Gastrocnemius medialis (tissue), 4 donors: ENCODE results near the gene CTBP1. TPM values are rescaled to one million over a fixed set of nuclear protein-coding genes. Genes with fewer than 3 reads are reported as not detected.

ENCODE experiments used
- ATAC-seq, 2 donors: fragments of 150-250 bp; one replicate each; pipeline ENCODE4 v1.9.1; 2016
- DNase-seq, 2 donors: peaks; one replicate each; pipeline ENCODE4 v3.0.0-alpha.2; 2019
- H3K27ac ChIP-seq, 4 donors: fragments of 200-600 bp; sonication (generic); 1 replicate in 1 of 4; 2 replicates in 3 of 4; pipeline ENCODE4 v1.5.1; 2016 to 2018; ENCODE audit warnings: mild to moderate bottlenecking in 2 of 4, moderate library complexity in 1 of 4
- H3K27me3 ChIP-seq, 3 donors: fragments of 200-600 bp; sonication (generic) in 2 of 3; 1 replicate in 1 of 3; 2 replicates in 2 of 3; pipeline versions ENCODE4 v1.5.1 to v1.6.0; 2016 to 2019; ENCODE audit warnings: mild to moderate bottlenecking in 1 of 3, moderate library complexity in 1 of 3
- H3K36me3 ChIP-seq, 2 donors: fragments of 200-600 bp; sonication (generic) in 1 of 2; one replicate each; pipeline ENCODE4 v1.5.1; 2017 to 2018
- H3K4me1 ChIP-seq, 2 donors: fragments of 200-600 bp; sonication (generic) in 1 of 2; one replicate each; pipeline ENCODE4 v1.5.1; 2016 to 2017; ENCODE audit warnings: mild to moderate bottlenecking in 2 of 2
- H3K4me3 ChIP-seq, 4 donors: fragments of 200-600 bp; sonication (generic) in 3 of 4; 1 replicate in 1 of 4; 2 replicates in 3 of 4; pipeline ENCODE4 v1.5.1; 2016 to 2019; ENCODE audit warnings: mild to moderate bottlenecking in 2 of 4
- H3K9me3 ChIP-seq, 3 donors: fragments of 200-600 bp; sonication (generic) in 2 of 3; 1 replicate in 1 of 3; 2 replicates in 2 of 3; pipeline ENCODE4 v1.5.1; 2016 to 2019
- POLR2A ChIP-seq, 2 donors: fragments of 450-650 bp; IDR thresholded peaks; one replicate each; pipeline ENCODE4 v1.6.1; 2017; ENCODE audit warnings: antibody characterized with exemption in 2 of 2, mild to moderate bottlenecking in 2 of 2, moderate library complexity in 2 of 2
- in situ Hi-C, 4 donors: fragments of 200-750 bp; cut with MboI; loops; one replicate each; pipeline versions ENCODE4 v1.15.0 to v1.8.0; 2017; ENCODE audit warnings: low sequenced_read_pairs in 4 of 4
- intact Hi-C: fragments of 100-400 bp; cut with DNase I; formaldehyde crosslinking; loops from one replicate; pipeline ENCODE4 v1.15.1; 2023; ENCODE audit warnings: low total_unique reads
- total RNA-seq, 4 donors: library from RNA; depleted of rRNA; stranded (reverse); fragments of >200 nt; gene quantifications; one replicate each; pipeline versions ENCODE4 v1.1.0 to v1.2.3, GENCODE V29; 2016
- TF ChIP-seq, protein P1 (sequence below), 5 experiments: fragments of 450-650 bp in 3 of 5; fragments of 200-600 bp in 2 of 5; sonication (generic) in 2 of 5; IDR thresholded peaks in 4 of 5; conservative IDR thresholded peaks in 1 of 5; 1 replicate in 4 of 5; 2 replicates in 1 of 5; pipeline ENCODE4 v1.5.1; 2016 to 2019; ENCODE audit warnings: antibody characterized with exemption in 5 of 5, mild to moderate bottlenecking in 3 of 5, moderate library complexity in 3 of 5

Gene CTBP1
- total RNA-seq, 4 donors from 2014 or later = 126 to 224 (median 169) TPM

DNA sequence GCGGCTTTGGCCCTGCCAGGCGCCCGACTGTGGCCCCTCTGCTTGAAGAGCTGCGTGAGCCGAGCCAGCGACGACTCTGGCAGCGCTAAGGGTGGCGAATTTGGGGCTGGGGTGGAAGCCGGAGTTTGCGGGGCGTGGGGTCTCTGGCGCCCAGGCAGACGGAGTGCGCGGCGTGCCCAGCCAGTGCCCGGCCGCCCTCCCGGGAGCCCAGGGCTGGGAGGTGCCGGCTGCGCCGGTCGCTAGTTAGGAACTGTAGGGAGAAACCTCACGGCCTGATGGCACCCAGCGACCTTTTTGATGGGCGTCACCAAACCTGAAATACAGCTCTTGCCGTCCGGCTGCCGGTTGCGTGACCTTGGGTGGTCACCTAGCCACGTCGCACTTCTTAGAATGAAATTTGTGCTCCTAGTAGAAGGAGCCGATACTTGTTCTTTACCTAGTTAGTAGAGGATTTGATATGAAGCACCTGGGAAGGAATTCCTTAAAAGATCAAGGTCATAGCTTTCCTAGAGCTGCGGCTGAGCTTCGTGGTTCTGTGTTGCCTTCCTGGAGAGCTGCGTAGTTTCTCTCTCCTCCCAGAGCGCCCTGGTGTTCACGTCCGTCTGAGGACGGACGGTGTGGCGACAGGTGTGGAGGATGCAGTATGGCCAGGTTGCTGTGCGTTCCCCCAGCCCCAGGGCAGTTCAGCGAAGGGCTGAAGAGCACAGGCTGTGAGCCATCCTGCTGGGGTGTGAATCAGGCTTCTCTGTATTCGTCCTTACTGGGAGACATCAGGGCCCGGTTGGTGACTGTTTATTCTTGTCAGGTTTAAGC, 41.4 kb upstream of the CTBP1 start:
- in situ Hi-C loops (loop anchor here in 1 of 4 donors (5.0 kb wide), 1 partner anchor 38 kb away; no protein-coding TSS in a partner anchor), intact Hi-C loops (no loop called here)
- ATAC-seq (peak; percentile 45 to 61), DNase-seq (peak in 1 of 2 donors; percentile 34)
- Histone ChIP-seq H3K27ac (peak overlapping the region; percentile 84 to 93 (median 88)), H3K27me3 (no peaks in the 10 kb centered on the region), H3K4me1 (peaks cover 47 to 50% of the 10 kb centered on the region in 2 donors), H3K9me3 (no peaks in the 10 kb centered on the region), H3K36me3 (no peaks in the 10 kb centered on the region), H3K4me3 (peak overlapping the region; percentile 78 to 89 (median 84))
- TF ChIP-seq, protein P1, sequence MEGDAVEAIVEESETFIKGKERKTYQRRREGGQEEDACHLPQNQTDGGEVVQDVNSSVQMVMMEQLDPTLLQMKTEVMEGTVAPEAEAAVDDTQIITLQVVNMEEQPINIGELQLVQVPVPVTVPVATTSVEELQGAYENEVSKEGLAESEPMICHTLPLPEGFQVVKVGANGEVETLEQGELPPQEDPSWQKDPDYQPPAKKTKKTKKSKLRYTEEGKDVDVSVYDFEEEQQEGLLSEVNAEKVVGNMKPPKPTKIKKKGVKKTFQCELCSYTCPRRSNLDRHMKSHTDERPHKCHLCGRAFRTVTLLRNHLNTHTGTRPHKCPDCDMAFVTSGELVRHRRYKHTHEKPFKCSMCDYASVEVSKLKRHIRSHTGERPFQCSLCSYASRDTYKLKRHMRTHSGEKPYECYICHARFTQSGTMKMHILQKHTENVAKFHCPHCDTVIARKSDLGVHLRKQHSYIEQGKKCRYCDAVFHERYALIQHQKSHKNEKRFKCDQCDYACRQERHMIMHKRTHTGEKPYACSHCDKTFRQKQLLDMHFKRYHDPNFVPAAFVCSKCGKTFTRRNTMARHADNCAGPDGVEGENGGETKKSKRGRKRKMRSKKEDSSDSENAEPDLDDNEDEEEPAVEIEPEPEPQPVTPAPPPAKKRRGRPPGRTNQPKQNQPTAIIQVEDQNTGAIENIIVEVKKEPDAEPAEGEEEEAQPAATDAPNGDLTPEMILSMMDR (IDR thresholded peaks at IDR 0.05 in 4 of 5, conservative IDR thresholded peaks at IDR 0.05 in 1 of 5) = no peak
- no peak for TF ChIP-seq POLR2A (IDR thresholded peaks at IDR 0.05)

DNA sequence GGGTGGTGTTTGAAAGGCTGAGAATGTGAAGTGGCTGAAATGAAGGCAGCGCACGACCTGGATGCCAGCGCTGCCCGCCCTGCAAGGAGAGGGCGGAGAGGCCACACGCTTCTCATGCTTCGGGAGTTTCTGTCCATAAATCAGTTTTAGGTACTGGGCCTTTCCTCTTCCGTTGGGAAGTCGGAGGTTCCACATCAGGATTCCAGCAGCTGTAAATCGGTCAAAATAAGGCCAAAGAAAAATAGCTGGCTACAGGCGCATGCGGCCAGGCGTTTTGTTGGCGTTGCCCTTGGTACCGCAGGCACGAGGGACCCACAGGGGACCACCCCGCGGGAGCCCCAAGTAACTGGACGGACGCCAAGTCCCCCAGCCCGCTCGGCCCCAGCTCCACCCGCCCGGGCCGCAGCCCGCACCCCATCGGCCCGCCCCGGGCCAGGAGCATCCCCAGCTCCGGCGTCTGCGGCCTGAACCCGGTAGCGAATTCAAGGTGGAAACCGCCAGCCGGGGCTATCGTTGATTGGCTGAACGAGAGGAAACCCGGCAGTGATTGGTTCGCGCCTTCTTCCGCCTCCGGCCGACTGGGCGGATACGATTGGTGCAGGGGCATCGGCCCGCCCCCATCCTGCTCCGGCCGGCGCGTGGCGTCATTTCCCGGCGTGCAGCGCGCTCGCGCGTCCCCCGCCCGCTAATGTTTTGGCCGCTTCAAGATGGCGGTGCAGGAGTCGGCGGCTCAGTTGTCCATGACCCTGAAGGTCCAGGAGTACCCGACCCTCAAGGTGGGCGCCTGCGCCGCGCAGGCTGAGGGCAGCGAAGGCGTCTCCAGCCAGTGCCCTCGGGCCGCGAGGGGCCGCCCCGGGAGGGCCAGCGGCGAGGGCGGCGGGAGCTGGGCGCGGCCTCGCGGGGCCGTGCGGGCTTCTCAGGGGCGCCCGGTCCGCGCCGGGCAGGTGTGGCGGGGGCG, 40.6 kb upstream of the CTBP1 start, which contains the start of gene MAEA:
Gene MAEA, plus strand, starts transcription at position 685 of the 958 bp plus-strand sequence. Its CDS starts 23 bp downstream, at position 708.
- in situ Hi-C loops (loop anchor here in 1 of 4 donors (5.0 kb wide), 1 partner anchor 37 kb away; no protein-coding TSS in a partner anchor), intact Hi-C loops (loop anchor here (1.0 kb wide), 2 partner anchors 40 to 58 kb away; partner anchors contain the start of genes CTBP1 and UVSSA)
- TF ChIP-seq POLR2A (IDR thresholded peaks at IDR 0.05) = peak; percentile 74 to 88
- TF ChIP-seq, protein P1 (IDR thresholded peaks at IDR 0.05 in 4 of 5, conservative IDR thresholded peaks at IDR 0.05 in 1 of 5) = no peak
- peak; percentile 95 to 98 for ATAC-seq
- DNase-seq = peak; percentile 95 to 96
- Histone ChIP-seq H3K36me3 (no peaks in the 10 kb centered on the region), H3K4me3 (peak within 1 kb of the TSS; percentile 78 to 89 (median 84)), H3K4me1 (peaks cover 38 to 44% of the 10 kb centered on the region in 2 donors), H3K27ac (peak within 1 kb of the TSS; percentile 84 to 93 (median 88)), H3K9me3 (no peaks in the 10 kb centered on the region), H3K27me3 (no peaks in the 10 kb centered on the region)

DNA sequence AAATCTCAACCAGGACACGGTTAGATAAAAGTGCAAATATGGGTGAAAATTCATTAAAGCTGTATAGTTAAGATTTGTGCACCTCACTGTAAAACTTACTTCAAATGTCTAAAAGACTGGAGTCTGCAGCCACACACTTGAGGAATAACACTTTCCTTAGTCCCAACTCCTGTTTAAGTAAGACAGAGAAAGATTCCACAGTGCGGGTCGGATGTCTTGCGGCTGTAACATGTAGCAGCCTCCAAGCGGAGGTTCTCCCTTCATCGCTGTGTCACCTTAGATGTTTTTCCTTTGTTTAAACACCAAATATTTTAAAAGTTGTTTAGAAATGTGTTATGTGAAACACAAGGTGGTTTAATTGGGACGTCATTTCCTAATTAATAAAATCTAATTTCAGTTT, 39.9 kb upstream of the CTBP1 start:
- Histone ChIP-seq H3K36me3 (no peaks in the 10 kb centered on the region), H3K4me1 (peaks cover 31 to 38% of the 10 kb centered on the region in 2 donors), H3K4me3 (peak overlapping the region; percentile 78 to 89 (median 84)), H3K27ac (peak overlapping the region; percentile 84 to 93 (median 88)), H3K9me3 (no peaks in the 10 kb centered on the region), H3K27me3 (no peaks in the 10 kb centered on the region)
- intact Hi-C loops (loop anchor here (1.0 kb wide), 2 partner anchors 39 to 59 kb away; partner anchors contain the start of genes CTBP1 and UVSSA), in situ Hi-C loops (no loop called here)
- DNase-seq = no peak
- ATAC-seq = no peak
- TF ChIP-seq, protein P1 (IDR thresholded peaks at IDR 0.05 in 4 of 5, conservative IDR thresholded peaks at IDR 0.05 in 1 of 5) = no peak
- no peak for TF ChIP-seq POLR2A (IDR thresholded peaks at IDR 0.05)

DNA sequence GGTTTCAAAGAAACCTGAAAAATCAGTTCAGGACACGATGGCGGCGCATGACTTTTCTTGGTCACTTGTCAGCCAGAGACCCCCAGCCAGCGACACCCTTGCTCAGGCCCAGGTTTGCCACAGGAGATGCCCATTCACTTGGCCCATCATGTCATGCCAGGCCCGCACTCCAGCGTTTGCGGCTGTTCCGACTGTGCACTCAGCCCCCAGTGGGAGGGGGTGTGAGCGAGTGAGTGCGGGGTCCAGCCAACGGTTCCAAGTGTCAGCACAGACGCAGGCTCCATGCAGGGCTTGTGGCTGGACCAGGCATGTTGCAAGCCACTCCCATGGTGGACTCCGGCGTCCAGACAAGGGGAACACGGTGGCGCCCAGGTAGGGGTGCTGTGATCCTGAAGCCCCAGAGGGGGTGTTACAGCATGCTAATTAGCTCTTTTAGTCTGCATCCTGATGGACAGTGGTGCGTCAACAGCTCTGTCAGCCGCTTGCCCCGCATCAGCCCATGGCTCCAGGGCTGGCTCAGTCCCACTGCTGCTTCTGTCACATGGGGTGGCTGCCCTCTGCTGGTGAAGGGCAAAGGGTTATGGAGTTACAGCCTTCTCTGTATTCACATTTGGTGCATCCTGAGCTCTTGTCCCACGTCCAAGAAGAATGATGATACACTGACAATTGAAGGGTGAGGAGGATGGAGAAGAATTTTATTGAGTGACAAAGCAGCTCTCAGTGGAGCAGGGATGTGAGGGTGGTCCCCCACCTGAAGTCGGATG, 37.0 kb upstream of the CTBP1 start:
- in situ Hi-C loops (no loop called here), intact Hi-C loops (no loop called here)
- ATAC-seq (no peak), DNase-seq (no peak)
- no peaks in the 10 kb centered on the region for H3K27me3 ChIP-seq
- no peak overlapping the region for H3K27ac ChIP-seq
- no peak for TF ChIP-seq POLR2A (IDR thresholded peaks at IDR 0.05)
- TF ChIP-seq, protein P1 (IDR thresholded peaks at IDR 0.05 in 4 of 5, conservative IDR thresholded peaks at IDR 0.05 in 1 of 5) = no peak
- H3K4me3 ChIP-seq = no peak overlapping the region
- H3K4me1 ChIP-seq = peaks cover 10 to 13% of the 10 kb centered on the region in 2 donors
- no peaks in the 10 kb centered on the region for H3K36me3 ChIP-seq
- no peaks in the 10 kb centered on the region for H3K9me3 ChIP-seq
